SK-N-SH (cell line): ENCODE data around the gene PRR22. TPM values are rescaled to one million over a fixed set of nuclear protein-coding genes. Genes with fewer than 3 reads are reported as not detected.

Experiments used
- CTCF ChIA-PET: fragments of 300-600, 350-600 bp; formaldehyde crosslinking; extraction: SDS; loops from one replicate; lab custom pipeline; 2021; lab: Yijun Ruan, JAX
- POLR2A ChIA-PET: fragments of 350-600 bp; sonication (Branson Sonifier 250); formaldehyde crosslinking; extraction: SDS; loops from one replicate; lab custom pipeline; 2020; ENCODE audit warnings: antibody characterized with exemption, inconsistent platforms; lab: Yijun Ruan, JAX
- DNase-seq: peaks from one replicate; pipeline ENCODE4 v3.0.0; 2012
- H2AFZ ChIP-seq: fragments of 200-600 bp; sonication (generic); 2 replicates; pipeline ENCODE4 v1.8.1; 2016; ENCODE audit warnings: antibody characterized with exemption, mild to moderate bottlenecking, low read depth
- H3F3A ChIP-seq: fragments of 200-600 bp; sonication (generic); replicated peaks from 2 replicates; pipeline ENCODE3; 2016; ENCODE audit warnings: antibody characterized with exemption, mild to moderate bottlenecking; ENCODE audit not compliant: insufficient read depth
- H3K27ac ChIP-seq, 2 experiments: fragments of 200-500 bp in 1 of 2; fragments of 200-600 bp in 1 of 2; sonication (Bioruptor generic) in 1 of 2; sonication (generic), shearing (Covaris generic) in 1 of 2; 2 replicates each; pipeline versions ENCODE4 v1.5.1 to v1.6.1; 2014 to 2016; ENCODE audit warnings: low read depth in 2 of 2, inconsistent platforms in 1 of 2, low read length in 1 of 2, mild to moderate bottlenecking in 1 of 2, mixed read lengths in 1 of 2
- H3K27me3 ChIP-seq: fragments of 200-600 bp; sonication (generic), shearing (Covaris generic); 2 replicates; pipeline ENCODE4 v1.6.1; 2016; ENCODE audit warnings: mixed run types; ENCODE audit not compliant: insufficient read depth
- H3K36me3 ChIP-seq, 2 experiments: fragments of 200-500 bp in 1 of 2; fragments of 200-600 bp in 1 of 2; sonication (Bioruptor generic) in 1 of 2; sonication (generic) in 1 of 2; replicated peaks in 1 of 2; 2 replicates each; pipeline versions ENCODE3 to v1.5.1; 2014 to 2016; ENCODE audit warnings: low read length in 1 of 2, mild to moderate bottlenecking in 1 of 2; ENCODE audit not compliant: insufficient read depth in 2 of 2, control insufficient read depth in 1 of 2
- H3K4me1 ChIP-seq, 2 experiments: fragments of 200-500 bp in 1 of 2; fragments of 200-600 bp in 1 of 2; sonication (Bioruptor generic) in 1 of 2; sonication (generic), shearing (Covaris generic) in 1 of 2; 2 replicates each; pipeline versions ENCODE4 v1.5.1 to v1.6.1; 2014 to 2016; ENCODE audit warnings: low read depth in 1 of 2, low read length in 1 of 2, mixed run types in 1 of 2; ENCODE audit not compliant: insufficient read depth in 2 of 2, control insufficient read depth in 1 of 2
- H3K4me2 ChIP-seq: fragments of 200-600 bp; sonication (generic), shearing (Covaris generic); 2 replicates; pipeline ENCODE4 v1.6.1; 2017; ENCODE audit warnings: mixed run types
- H3K4me3 ChIP-seq, 2 experiments: fragments of 200-500 bp in 1 of 2; fragments of 200-600 bp in 1 of 2; sonication (Bioruptor generic) in 1 of 2; sonication (generic), shearing (Covaris generic) in 1 of 2; 2 replicates each; pipeline versions ENCODE4 v1.5.1 to v1.8.1; 2014 to 2016; ENCODE audit warnings: low read depth in 2 of 2, inconsistent platforms in 1 of 2, low read length in 1 of 2, mild to moderate bottlenecking in 1 of 2, mixed read lengths in 1 of 2, moderate library complexity in 1 of 2
- H3K79me2 ChIP-seq: fragments of 200-600 bp; sonication (generic); 2 replicates; pipeline ENCODE4 v1.8.1; 2017; ENCODE audit warnings: mild to moderate bottlenecking; ENCODE audit not compliant: insufficient read depth
- H3K9ac ChIP-seq: fragments of 200-600 bp; sonication (generic); 2 replicates; pipeline ENCODE4 v1.6.1; 2017; ENCODE audit warnings: mixed run types
- H3K9me2 ChIP-seq: fragments of 200-600 bp; sonication (generic); 2 replicates; pipeline ENCODE4 v1.6.1; 2017; ENCODE audit warnings: mixed run types
- H3K9me3 ChIP-seq: fragments of 200-600 bp; sonication (generic); 2 replicates; pipeline ENCODE4 v1.6.1; 2017; ENCODE audit warnings: mixed run types, mild to moderate bottlenecking, moderate library complexity
- H4K20me1 ChIP-seq: fragments of 200-600 bp; sonication (generic); 2 replicates; pipeline ENCODE4 v1.6.1; 2017; ENCODE audit warnings: mild to moderate bottlenecking, mixed run types; ENCODE audit not compliant: insufficient read depth
- EZH2phosphoT487 ChIP-seq: fragments of 200-600 bp; sonication (generic); IDR thresholded peaks from 2 replicates; pipeline ENCODE4 v1.6.1; 2017; ENCODE audit warnings: low read depth, mixed run types, mild to moderate bottlenecking, antibody characterized with exemption, moderate library complexity, borderline replicate concordance
- FOSL2 ChIP-seq: IDR thresholded peaks from 2 replicates; pipeline ENCODE4 v1.4.0; 2012; ENCODE audit warnings: low read depth, mild to moderate bottlenecking, moderate library complexity, borderline replicate concordance
- FOXM1 ChIP-seq: IDR thresholded peaks from 2 replicates; pipeline ENCODE4 v1.4.0; 2012; ENCODE audit warnings: low read depth, mild to moderate bottlenecking
- GATA2 ChIP-seq: sonication (generic); formaldehyde crosslinking; IDR thresholded peaks from 2 replicates; pipeline ENCODE4 v1.5.0; 2020; ENCODE audit warnings: mild to moderate bottlenecking, missing genetic modification reagents
- MEF2A ChIP-seq: IDR thresholded peaks from 2 replicates; pipeline ENCODE4 v1.4.0; 2012; ENCODE audit warnings: low read depth, borderline replicate concordance
- MXI1 ChIP-seq: IDR thresholded peaks from 2 replicates; pipeline ENCODE4 v1.6.1; 2012; ENCODE audit warnings: mild to moderate bottlenecking, low read depth, low read length, improper control_type of control experiment
- RAD21 ChIP-seq: IDR thresholded peaks from 2 replicates; pipeline ENCODE4 v1.6.1; 2012; ENCODE audit warnings: mild to moderate bottlenecking, low read length
- SMC3 ChIP-seq: IDR thresholded peaks from 2 replicates; pipeline ENCODE4 v1.6.1; 2012; ENCODE audit warnings: low read depth, low read length, improper control_type of control experiment
- TAF1 ChIP-seq: IDR thresholded peaks from 2 replicates; pipeline ENCODE4 v1.6.1; 2012; ENCODE audit warnings: low read depth, mild to moderate bottlenecking, low read length, moderate library complexity, borderline replicate concordance
- TCF12 ChIP-seq: IDR thresholded peaks from 2 replicates; pipeline ENCODE4 v1.4.0; 2012
- YY1 ChIP-seq: IDR thresholded peaks from 2 replicates; pipeline ENCODE4 v1.4.0; 2012; ENCODE audit warnings: low read depth, mild to moderate bottlenecking
- WGBS: methylation state at CpG from one replicate; pipeline ENCODE4 v1.1.6; 2017; ENCODE audit warnings: low lambda C conversion rate; 5-methylcytosine and 5-hydroxymethylcytosine counted together
- polyA plus RNA-seq, 3 experiments: library from polyadenylated mRNA; depleted of rRNA; stranded (reverse); fragments of >200 nt; gene quantifications; 2 replicates each; pipeline ENCODE4 v1.2.3, GENCODE V29; 2012
- TF ChIP-seq, protein P1 (sequence below): IDR thresholded peaks from 2 replicates; pipeline ENCODE4 v1.4.0; 2012; ENCODE audit warnings: low read depth, borderline replicate concordance
- TF ChIP-seq, protein P2 (sequence below): IDR thresholded peaks from 2 replicates; pipeline ENCODE4 v1.6.1; 2012; ENCODE audit warnings: mild to moderate bottlenecking, low read depth, low read length, moderate library complexity

PRR22 gene
- polyA plus RNA-seq, 1 of the 3 experiments (the other 2 are of a cell fraction), result 0.82 TPM

DNA sequence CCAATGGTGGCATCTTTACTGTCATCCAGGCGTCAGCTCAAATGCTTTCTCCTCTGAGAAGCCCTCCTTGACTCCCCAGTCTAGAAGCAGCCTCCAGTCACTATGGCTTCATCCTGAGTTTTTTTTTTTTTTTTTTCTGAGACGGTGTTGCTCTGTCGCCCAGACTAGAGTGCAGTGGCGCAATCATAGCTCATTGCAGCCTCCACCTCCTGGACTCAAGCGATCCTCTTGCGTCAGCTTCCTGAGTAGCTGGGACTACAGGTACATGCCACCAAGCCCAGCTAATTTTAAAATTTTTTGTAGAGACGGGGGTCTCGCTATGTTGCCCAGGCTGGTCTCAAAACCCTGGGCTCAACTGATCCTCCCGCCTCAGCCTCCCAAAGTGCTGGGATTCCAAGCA is 24.5 kb upstream of the PRR22 start:
- H3K9me2 ChIP-seq, result no peaks in the 10 kb centered on the region
- no peak overlapping the region for H3K4me2 ChIP-seq
- no peaks in the 10 kb centered on the region for H3K79me2 ChIP-seq
- no peak overlapping the region for H3K9ac ChIP-seq
- H3K27me3 ChIP-seq, result peaks cover 6% of the 10 kb centered on the region; the same call in 1 of the 2 replicates
- no peak overlapping the region for H3K4me3 ChIP-seq
- no peak overlapping the region for H3K27ac ChIP-seq
- peaks cover 0 to 6% of the 10 kb centered on the region in 2 experiments; a peak in 1 of 4 replicates for H3K4me1 ChIP-seq
- DNase-seq, result no peak
- POLR2A ChIA-PET, result interaction anchor here (1.6 to 2.5 kb wide), 2 partner anchors 19 kb away, joined by 7 to 15 read pairs; no protein-coding TSS in a partner anchor
- no peaks in the 10 kb centered on the region for H3K36me3 ChIP-seq
- TF ChIP-seq TAF1, result no peak
- no peak for TF ChIP-seq SMC3
- TF ChIP-seq GATA2 (CRISPR knock-in tag), result no peak
- TF ChIP-seq, protein P1, sequence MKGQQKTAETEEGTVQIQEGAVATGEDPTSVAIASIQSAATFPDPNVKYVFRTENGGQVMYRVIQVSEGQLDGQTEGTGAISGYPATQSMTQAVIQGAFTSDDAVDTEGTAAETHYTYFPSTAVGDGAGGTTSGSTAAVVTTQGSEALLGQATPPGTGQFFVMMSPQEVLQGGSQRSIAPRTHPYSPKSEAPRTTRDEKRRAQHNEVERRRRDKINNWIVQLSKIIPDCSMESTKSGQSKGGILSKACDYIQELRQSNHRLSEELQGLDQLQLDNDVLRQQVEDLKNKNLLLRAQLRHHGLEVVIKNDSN, result no peak
- TF ChIP-seq RAD21, result no peak
- no peak for TF ChIP-seq TCF12
- no peak for TF ChIP-seq FOSL2
- TF ChIP-seq MXI1, result no peak
- no peak for TF ChIP-seq EZH2phosphoT487
- no peak overlapping the region for H2AFZ ChIP-seq
- no peaks in the 10 kb centered on the region for H3F3A ChIP-seq
- CTCF ChIA-PET, result interaction anchor here (1.3 to 2.1 kb wide), 5 partner anchors 12 to 214 kb away, joined by 3 to 8 read pairs (median 5); no protein-coding TSS in a partner anchor
- H4K20me1 ChIP-seq, result no peaks in the 10 kb centered on the region
- H3K9me3 ChIP-seq, result no peaks in the 10 kb centered on the region
- WGBS, result 89% methylated on average over 9 of the region's 9 CpGs

DNA sequence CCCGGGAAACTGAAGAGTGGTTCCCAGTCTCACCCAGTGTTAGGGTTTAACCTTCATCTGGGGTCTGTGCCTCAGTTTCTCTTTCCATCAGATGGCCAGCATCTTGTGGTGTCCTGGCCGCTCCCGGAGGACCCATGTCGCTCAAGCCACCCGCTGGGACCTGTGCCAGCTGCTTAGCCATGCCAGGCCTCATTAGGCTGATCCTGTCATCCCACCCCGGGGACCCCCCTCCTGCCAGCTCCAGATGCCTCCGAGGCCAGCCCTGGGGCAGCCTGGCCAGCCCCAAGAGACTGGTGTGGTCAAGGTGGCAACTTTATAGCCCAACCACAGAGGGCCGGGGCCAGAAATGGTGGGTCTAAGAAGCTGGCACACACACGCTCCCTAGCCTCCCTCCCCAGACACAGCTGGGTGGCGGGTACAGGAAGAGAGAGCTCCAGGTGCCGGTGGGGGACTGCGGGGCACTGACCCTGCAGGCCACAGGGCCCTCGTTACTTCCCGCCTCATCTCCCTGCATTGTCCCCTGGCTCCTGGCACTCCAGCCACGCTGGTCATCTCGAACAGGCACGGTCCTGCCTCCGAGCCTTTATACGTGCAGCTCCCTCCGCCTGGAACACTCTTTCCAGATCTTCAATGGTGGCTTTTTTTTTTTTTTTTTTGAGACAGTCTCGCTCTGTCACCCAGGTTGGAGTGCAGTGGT is 23.7 kb upstream of the PRR22 start:
- Histone ChIP-seq H3K4me2 (no peak overlapping the region), H3K9me2 (no peaks in the 10 kb centered on the region), H3K79me2 (no peaks in the 10 kb centered on the region), H3K27ac (no peak overlapping the region), H3K9me3 (no peaks in the 10 kb centered on the region), H3K4me3 (no peak overlapping the region), H3K9ac (no peak overlapping the region), H3K27me3 (peaks cover 6% of the 10 kb centered on the region; the same call in 1 of the 2 replicates), H3F3A (no peaks in the 10 kb centered on the region), H2AFZ (no peak overlapping the region), H3K36me3 (no peaks in the 10 kb centered on the region), H4K20me1 (no peaks in the 10 kb centered on the region), H3K4me1 (peaks cover 3 to 10% of the 10 kb centered on the region in 2 experiments; a peak in 1 of 4 replicates)
- WGBS, result 90% methylated on average over 10 of the region's 21 CpGs
- ChIA-PET POLR2A (interaction anchor here (1.2 to 1.6 kb wide), 2 partner anchors 20 to 95 kb away, joined by 8 to 15 read pairs; partner anchors contain the start of gene NDUFA11), CTCF (interaction anchor here (0.6 to 3.7 kb wide), 9 partner anchors 9 to 214 kb away, joined by 3 to 18 read pairs (median 4); no protein-coding TSS in a partner anchor)
- DNase-seq, result no peak
- TF ChIP-seq FOXM1 (no peak), MEF2A (no peak), YY1 (no peak), SMC3 (no peak)
- TF ChIP-seq, protein P2, sequence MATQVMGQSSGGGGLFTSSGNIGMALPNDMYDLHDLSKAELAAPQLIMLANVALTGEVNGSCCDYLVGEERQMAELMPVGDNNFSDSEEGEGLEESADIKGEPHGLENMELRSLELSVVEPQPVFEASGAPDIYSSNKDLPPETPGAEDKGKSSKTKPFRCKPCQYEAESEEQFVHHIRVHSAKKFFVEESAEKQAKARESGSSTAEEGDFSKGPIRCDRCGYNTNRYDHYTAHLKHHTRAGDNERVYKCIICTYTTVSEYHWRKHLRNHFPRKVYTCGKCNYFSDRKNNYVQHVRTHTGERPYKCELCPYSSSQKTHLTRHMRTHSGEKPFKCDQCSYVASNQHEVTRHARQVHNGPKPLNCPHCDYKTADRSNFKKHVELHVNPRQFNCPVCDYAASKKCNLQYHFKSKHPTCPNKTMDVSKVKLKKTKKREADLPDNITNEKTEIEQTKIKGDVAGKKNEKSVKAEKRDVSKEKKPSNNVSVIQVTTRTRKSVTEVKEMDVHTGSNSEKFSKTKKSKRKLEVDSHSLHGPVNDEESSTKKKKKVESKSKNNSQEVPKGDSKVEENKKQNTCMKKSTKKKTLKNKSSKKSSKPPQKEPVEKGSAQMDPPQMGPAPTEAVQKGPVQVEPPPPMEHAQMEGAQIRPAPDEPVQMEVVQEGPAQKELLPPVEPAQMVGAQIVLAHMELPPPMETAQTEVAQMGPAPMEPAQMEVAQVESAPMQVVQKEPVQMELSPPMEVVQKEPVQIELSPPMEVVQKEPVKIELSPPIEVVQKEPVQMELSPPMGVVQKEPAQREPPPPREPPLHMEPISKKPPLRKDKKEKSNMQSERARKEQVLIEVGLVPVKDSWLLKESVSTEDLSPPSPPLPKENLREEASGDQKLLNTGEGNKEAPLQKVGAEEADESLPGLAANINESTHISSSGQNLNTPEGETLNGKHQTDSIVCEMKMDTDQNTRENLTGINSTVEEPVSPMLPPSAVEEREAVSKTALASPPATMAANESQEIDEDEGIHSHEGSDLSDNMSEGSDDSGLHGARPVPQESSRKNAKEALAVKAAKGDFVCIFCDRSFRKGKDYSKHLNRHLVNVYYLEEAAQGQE, result no peak
